ENCODE results near the gene RNF214. TPM values are rescaled to one million over a fixed set of nuclear protein-coding genes. Genes with fewer than 3 reads are reported as not detected.

Gene RNF214
- total and polyA plus RNA-seq, 2 of the 4 experiments (the other 2 are of a cell fraction) = 7.9 to 14.8 TPM

- no peak overlapping the region for H2BK5ac ChIP-seq (ENCODE audit: low read depth, low read length, poor library complexity, severe bottlenecking)
- H2AK9ac ChIP-seq (replicated peaks; ENCODE audit: low read depth, low read length, poor library complexity) = no peak overlapping the region
- POLR2A ChIA-PET (ENCODE audit: unreplicated experiment) = no interaction called here
- no peak for DNase-seq
- H2BK15ac ChIP-seq (ENCODE audit: low read depth, low read length) = no peak overlapping the region
- no peak overlapping the region for H3K4me2 ChIP-seq (ENCODE audit: low read depth, low read length)
- no peak overlapping the region for H4K8ac ChIP-seq (ENCODE audit: low read depth in 2 of 2, low read length in 2 of 2)
- WGBS, 2 experiments (ENCODE audit: extremely low coverage in 2 of 2, insufficient read length in 1 of 2) = 100% methylated on average over 9 of the region's 26 CpGs; no CpG with 5 or more reads in 1 of the 2 experiments
- no peak overlapping the region for H3K4ac ChIP-seq (ENCODE audit: low read depth, low read length)
- no peaks in the 10 kb centered on the region for H3K27me3 ChIP-seq (ENCODE audit: control insufficient read depth, insufficient read depth, low read length)
- H4K91ac ChIP-seq (ENCODE audit: insufficient read depth, low read depth, low read length) = no peak overlapping the region
- no peak overlapping the region for H3K27ac ChIP-seq (ENCODE audit: insufficient read depth, low read length)
- no peak overlapping the region for H4K5ac ChIP-seq (ENCODE audit: low read depth, low read length)
- BruUV-seq (replicated peaks) = no TSS peak
- H3K18ac ChIP-seq (ENCODE audit: low read depth, low read length) = no peak overlapping the region
- H3K56ac ChIP-seq (ENCODE audit: extremely low read depth, insufficient read depth, low read length) = no peak overlapping the region
- no peak for TF ChIP-seq RAD21 (IDR thresholded peaks at IDR 0.05; ENCODE audit: low read length)
- no peak for TF ChIP-seq BHLHE40 (IDR thresholded peaks at IDR 0.05; ENCODE audit: low read depth, low read length)
- H2AFZ ChIP-seq (replicated peaks; ENCODE audit: low read length, poor library complexity) = no peak overlapping the region
- ATAC-seq (ENCODE audit: low read depth) = no peak
- H2AK5ac ChIP-seq (ENCODE audit: low read depth, low read length) = no peak overlapping the region
- H3K4me3 ChIP-seq (ENCODE audit: insufficient read depth, low read depth, low read length) = no peak overlapping the region
- in situ Hi-C loops (cut with MboI; ENCODE audit: low sequenced_read_pairs) (no loop called here), intact Hi-C loops (cut with micrococcal nuclease) (no loop called here), dilution Hi-C loops (cut with HindIII; ENCODE audit: low sequenced_read_pairs, unreplicated experiment) (no loop called here)
- CTCF ChIA-PET = interaction anchor here (0.5 kb wide), 1 partner anchor 22 kb away, joined by 5 read pairs; no protein-coding TSS in a partner anchor
- H2BK20ac ChIP-seq (ENCODE audit: low read depth, low read length) = no peak overlapping the region
- no peaks in the 10 kb centered on the region for H4K20me1 ChIP-seq (ENCODE audit: insufficient read depth, low read length)
- no peak overlapping the region for H3K9ac ChIP-seq (ENCODE audit: low read depth, low read length)
- H3K14ac ChIP-seq (replicated peaks; ENCODE audit: low read depth, low read length) = no peak overlapping the region
- peaks cover 0 to 3% of the 10 kb centered on the region in 2 experiments; a peak in 2 of 4 replicates for H3K79me1 ChIP-seq (ENCODE audit: low read depth in 1 of 2, low read length in 2 of 2)
- H3K4me1 ChIP-seq (ENCODE audit: control insufficient read depth, insufficient read depth, low read length) = no peaks in the 10 kb centered on the region
- peaks cover 4% of the 10 kb centered on the region; the same call in 1 of the 2 replicates for H3K9me1 ChIP-seq (ENCODE audit: insufficient read depth, low read length)
- no peaks in the 10 kb centered on the region for H3K9me3 ChIP-seq (ENCODE audit: control insufficient read depth, insufficient read depth, low read length)
- no peak overlapping the region for H2BK120ac ChIP-seq (ENCODE audit: low read depth, low read length)
- peaks cover 66% of the 10 kb centered on the region for H3K36me3 ChIP-seq (ENCODE audit: control insufficient read depth, insufficient read depth, low read length)
- no peak overlapping the region for H3K23ac ChIP-seq (ENCODE audit: low read depth, low read length)
Observed at GRCh38 chr11:117191680-117192400, 40.6 kb upstream of the RNF214 start.
